Cortex of kidney (tissue), 1 donor: ENCODE data around the gene ADK.
"Not testable (repeated sequence)": the region's sequence is repeated elsewhere in the genome, so short reads cannot be mapped to it uniquely, and the experiment has no call there.

Experiments
- DNase-seq: peaks from one replicate; lab custom pipeline; 2025; lab: John Stamatoyannopoulos, UW

ADK gene

GRCh38 chr10:74490551-74490950, 339.5 kb downstream of the ADK start:
- DNase-seq, result no peak

GRCh38 chr10:74491014-74491413, 340.0 kb downstream of the ADK start:
- no peak for DNase-seq

GRCh38 chr10:74496276-74496675, 345.3 kb downstream of the ADK start:
- DNase-seq, result not testable (repeated sequence)

GRCh38 chr10:74498664-74499063, 347.6 kb downstream of the ADK start:
- DNase-seq, result not testable (repeated sequence)

GRCh38 chr10:74500026-74500704, 349.1 kb downstream of the ADK start:
- no peak for DNase-seq

- no peak for DNase-seq
These were observed 349.8 kb downstream of the ADK start for GRCh38 chr10:74500816-74501215.

GRCh38 chr10:74502963-74503608, 352.1 kb downstream of the ADK start:
- DNase-seq, result no peak

- no peak for DNase-seq
These were observed 356.9 kb downstream of the ADK start for GRCh38 chr10:74507951-74508350.

- no peak for DNase-seq
These were observed 359.6 kb downstream of the ADK start for GRCh38 chr10:74510594-74510993.

GRCh38 chr10:74511051-74511450, 360.0 kb downstream of the ADK start:
- DNase-seq, result no peak

- DNase-seq, result no peak
These were observed 363.3 kb downstream of the ADK start for GRCh38 chr10:74514322-74514721.

- no peak for DNase-seq
These were observed 367.0 kb downstream of the ADK start for GRCh38 chr10:74518061-74518460.

- DNase-seq, result no peak
These were observed 370.5 kb downstream of the ADK start for GRCh38 chr10:74521526-74521925.

- DNase-seq, result no peak
These were observed 372.2 kb downstream of the ADK start for GRCh38 chr10:74523199-74523598.

- no peak for DNase-seq
These were observed 374.9 kb downstream of the ADK start for GRCh38 chr10:74525885-74526284.

GRCh38 chr10:74527611-74528010, 376.6 kb downstream of the ADK start:
- DNase-seq, result not testable (repeated sequence)

GRCh38 chr10:74529205-74529604, 378.2 kb downstream of the ADK start:
- no peak for DNase-seq

- DNase-seq, result no peak
These were observed 380.0 kb downstream of the ADK start for GRCh38 chr10:74530981-74531380.

- no peak for DNase-seq
These were observed 388.3 kb downstream of the ADK start for GRCh38 chr10:74539317-74539716.

- DNase-seq, result no peak
These were observed 390.4 kb downstream of the ADK start for GRCh38 chr10:74541375-74541774.

GRCh38 chr10:74542077-74542476, 391.1 kb downstream of the ADK start:
- no peak for DNase-seq

- no peak for DNase-seq
These were observed 392.3 kb downstream of the ADK start for GRCh38 chr10:74543276-74543675.

- DNase-seq, result no peak
These were observed 393.1 kb downstream of the ADK start for GRCh38 chr10:74544106-74544505.

GRCh38 chr10:74548676-74549075, 397.7 kb downstream of the ADK start:
- no peak for DNase-seq
